ENCODE results near the gene AP5Z1. TPM values are rescaled to one million over a fixed set of nuclear protein-coding genes. Genes with fewer than 3 reads are reported as not detected.

AP5Z1 gene
- polyA plus RNA-seq, 4 donors: 14.1 to 32.9 (median 15.7) TPM

GRCh38 chr7:4745265-4745919, 30.0 kb upstream of the AP5Z1 start:
- no peak for DNase-seq (ENCODE audit: low read depth in 4 of 4, low spot score in 3 of 4)

- no peak for DNase-seq (ENCODE audit: low read depth in 4 of 4, low spot score in 3 of 4)
These were observed 29.2 kb upstream of the AP5Z1 start for GRCh38 chr7:4745971-4746919.

GRCh38 chr7:4747013-4747412, 28.4 kb upstream of the AP5Z1 start:
- no peak for DNase-seq (ENCODE audit: low read depth in 4 of 4, low spot score in 3 of 4)

GRCh38 chr7:4747746-4748145, 27.7 kb upstream of the AP5Z1 start:
- DNase-seq (ENCODE audit: low read depth in 4 of 4, low spot score in 3 of 4): no peak

GRCh38 chr7:4748231-4748681, 27.2 kb upstream of the AP5Z1 start:
- no peak for DNase-seq (ENCODE audit: low read depth in 4 of 4, low spot score in 3 of 4)

GRCh38 chr7:4749363-4749762, 26.1 kb upstream of the AP5Z1 start:
- DNase-seq (ENCODE audit: low read depth in 4 of 4, low spot score in 3 of 4): no peak

- DNase-seq (ENCODE audit: low read depth in 4 of 4, low spot score in 3 of 4): no peak
These were observed 25.6 kb upstream of the AP5Z1 start for GRCh38 chr7:4749798-4750197.

- no peak for DNase-seq (ENCODE audit: low read depth in 4 of 4, low spot score in 3 of 4)
These were observed 23.9 kb upstream of the AP5Z1 start for GRCh38 chr7:4751398-4751947.

- no peak for DNase-seq (ENCODE audit: low read depth in 4 of 4, low spot score in 3 of 4)
These were observed 21.6 kb upstream of the AP5Z1 start for GRCh38 chr7:4753598-4754432.

GRCh38 chr7:4754433-4755010, 20.9 kb upstream of the AP5Z1 start:
- DNase-seq (ENCODE audit: low read depth in 4 of 4, low spot score in 3 of 4): no peak

- no peak for DNase-seq (ENCODE audit: low read depth in 4 of 4, low spot score in 3 of 4)
These were observed 20.4 kb upstream of the AP5Z1 start for GRCh38 chr7:4755045-4755444.

GRCh38 chr7:4758111-4758510, 17.3 kb upstream of the AP5Z1 start:
- DNase-seq (ENCODE audit: low read depth in 4 of 4, low spot score in 3 of 4): no peak

- no peak for DNase-seq (ENCODE audit: low read depth in 4 of 4, low spot score in 3 of 4)
These were observed 16.6 kb upstream of the AP5Z1 start for GRCh38 chr7:4758791-4759190.

- DNase-seq (ENCODE audit: low read depth in 4 of 4, low spot score in 3 of 4): no peak
These were observed 16.2 kb upstream of the AP5Z1 start for GRCh38 chr7:4759211-4759610.

- DNase-seq (ENCODE audit: low read depth in 4 of 4, low spot score in 3 of 4): no peak
These were observed 14.5 kb upstream of the AP5Z1 start for GRCh38 chr7:4760952-4761351.

- DNase-seq (ENCODE audit: low read depth in 4 of 4, low spot score in 3 of 4): no peak
These were observed 13.0 kb upstream of the AP5Z1 start for GRCh38 chr7:4762121-4763055.

- DNase-seq (ENCODE audit: low read depth in 4 of 4, low spot score in 3 of 4): no peak
These were observed 12.2 kb upstream of the AP5Z1 start for GRCh38 chr7:4763091-4763793.

GRCh38 chr7:4763794-4764185, 11.6 kb upstream of the AP5Z1 start:
- DNase-seq (ENCODE audit: low read depth in 4 of 4, low spot score in 3 of 4): no peak
